IMR-90 (cell line): ENCODE results near the gene SPRED2. TPM values are rescaled to one million over a fixed set of nuclear protein-coding genes. Genes with fewer than 3 reads are reported as not detected.

Experiments
- ATAC-seq: fragments of 200-7000 bp; cut with Tn5 transposase; 2 replicates; pipeline ENCODE4 v1.9.1; 2020; ENCODE audit warnings: low read depth, mild to moderate bottlenecking, moderate library complexity
- BruUV-seq: library from RNA; stranded (reverse); fragments of 400-500 nt; replicated peaks from 2 replicates; lab custom pipeline; 2021; lab: Mats Ljungman, UMichigan
- CTCF ChIA-PET: fragments of 300-600 bp; formaldehyde crosslinking; extraction: SDS; loops from one replicate; lab custom pipeline; 2021; ENCODE audit warnings: antibody characterized with exemption; lab: Yijun Ruan, JAX
- POLR2A ChIA-PET: fragments of 300-600 bp; sonication (Branson Sonifier 250); formaldehyde crosslinking; loops from one replicate; lab custom pipeline; 2022; ENCODE audit warnings: antibody characterized with exemption; ENCODE audit not compliant: unreplicated experiment; lab: Charles Lee
- DNase-seq: peaks from one replicate; pipeline ENCODE4 v3.0.0; 2013
- H2AFZ ChIP-seq: replicated peaks from 2 replicates; pipeline ENCODE3; 2013; ENCODE audit warnings: low read length, mild to moderate bottlenecking; ENCODE audit not compliant: poor library complexity
- H2AK5ac ChIP-seq: 2 replicates; pipeline ENCODE4 v1.6.1; 2013; ENCODE audit warnings: low read depth, low read length, inconsistent platforms
- H2AK9ac ChIP-seq: replicated peaks from 2 replicates; pipeline ENCODE3; 2013; ENCODE audit warnings: mild to moderate bottlenecking, low read depth, low read length, moderate library complexity; ENCODE audit not compliant: poor library complexity
- H2BK120ac ChIP-seq: 2 replicates; pipeline ENCODE4 v1.6.1; 2013; ENCODE audit warnings: low read depth, low read length, inconsistent platforms
- H2BK15ac ChIP-seq: 3 replicates; pipeline ENCODE4 v1.6.1; 2013; ENCODE audit warnings: low read depth, low read length, inconsistent platforms
- H2BK20ac ChIP-seq: 2 replicates; pipeline ENCODE4 v1.6.1; 2013; ENCODE audit warnings: low read depth, mild to moderate bottlenecking, inconsistent platforms, low read length, moderate library complexity
- H2BK5ac ChIP-seq: 2 replicates; pipeline ENCODE4 v1.6.1; 2013; ENCODE audit warnings: mild to moderate bottlenecking, low read depth, low read length, inconsistent platforms; ENCODE audit not compliant: poor library complexity, severe bottlenecking
- H3K14ac ChIP-seq: replicated peaks from 2 replicates; pipeline ENCODE4 v1.6.1; 2013; ENCODE audit warnings: low read depth, low read length, inconsistent platforms
- H3K18ac ChIP-seq: 2 replicates; pipeline ENCODE4 v1.6.1; 2013; ENCODE audit warnings: low read depth, low read length, control low read depth
- H3K23ac ChIP-seq: 2 replicates; pipeline ENCODE4 v1.6.1; 2013; ENCODE audit warnings: low read depth, low read length, inconsistent platforms
- H3K27ac ChIP-seq: 2 replicates; pipeline ENCODE4 v1.5.1; 2013; ENCODE audit warnings: mild to moderate bottlenecking, control low read depth, low read length; ENCODE audit not compliant: insufficient read depth
- H3K27me3 ChIP-seq: 2 replicates; pipeline ENCODE4 v1.6.1; 2013; ENCODE audit warnings: low read length; ENCODE audit not compliant: control insufficient read depth, insufficient read depth
- H3K36me3 ChIP-seq: 2 replicates; pipeline ENCODE4 v1.6.1; 2013; ENCODE audit warnings: low read length, mixed read lengths; ENCODE audit not compliant: control insufficient read depth, insufficient read depth
- H3K4ac ChIP-seq: 2 replicates; pipeline ENCODE4 v1.6.1; 2013; ENCODE audit warnings: low read depth, low read length, inconsistent platforms
- H3K4me1 ChIP-seq: 2 replicates; pipeline ENCODE4 v1.6.1; 2013; ENCODE audit warnings: low read length, mixed read lengths; ENCODE audit not compliant: control insufficient read depth, insufficient read depth
- H3K4me2 ChIP-seq: 2 replicates; pipeline ENCODE4 v1.6.1; 2013; ENCODE audit warnings: low read depth, mild to moderate bottlenecking, control low read depth, low read length, moderate library complexity
- H3K4me3 ChIP-seq: 2 replicates; pipeline ENCODE4 v1.5.1; 2013; ENCODE audit warnings: low read depth, mild to moderate bottlenecking, control low read depth, low read length, moderate library complexity; ENCODE audit not compliant: insufficient read depth
- H3K56ac ChIP-seq: 2 replicates; pipeline ENCODE4 v1.6.1; 2013; ENCODE audit warnings: low read length, inconsistent platforms; ENCODE audit not compliant: insufficient read depth; ENCODE audit errors: extremely low read depth
- H3K79me1 ChIP-seq, 2 experiments: 2 replicates each; pipeline ENCODE4 v1.6.1; 2013; ENCODE audit warnings: low read length in 2 of 2, inconsistent platforms in 1 of 2, low read depth in 1 of 2
- H3K9ac ChIP-seq: 2 replicates; pipeline ENCODE4 v1.6.1; 2013; ENCODE audit warnings: low read depth, low read length, control low read depth
- H3K9me1 ChIP-seq: 2 replicates; pipeline ENCODE4 v1.6.1; 2013; ENCODE audit warnings: low read length, inconsistent platforms; ENCODE audit not compliant: insufficient read depth
- H3K9me3 ChIP-seq: 2 replicates; pipeline ENCODE4 v1.6.1; 2013; ENCODE audit warnings: low read length; ENCODE audit not compliant: control insufficient read depth, insufficient read depth
- H4K20me1 ChIP-seq: 2 replicates; pipeline ENCODE4 v1.6.1; 2013; ENCODE audit warnings: low read length, inconsistent platforms; ENCODE audit not compliant: insufficient read depth
- H4K5ac ChIP-seq: 2 replicates; pipeline ENCODE4 v1.6.1; 2013; ENCODE audit warnings: mild to moderate bottlenecking, low read depth, low read length, control low read depth
- H4K8ac ChIP-seq, 2 experiments: 2 replicates each; pipeline ENCODE4 v1.6.1; 2013; ENCODE audit warnings: low read depth in 2 of 2, low read length in 2 of 2, control low read depth in 1 of 2, inconsistent platforms in 1 of 2
- H4K91ac ChIP-seq: 2 replicates; pipeline ENCODE4 v1.6.1; 2013; ENCODE audit warnings: low read depth, low read length, inconsistent platforms; ENCODE audit not compliant: insufficient read depth
- BHLHE40 ChIP-seq: fragments of 150-350 bp; IDR thresholded peaks from 2 replicates; pipeline ENCODE4 v1.6.1; 2016; ENCODE audit warnings: mild to moderate bottlenecking, low read depth, low read length
- CEBPB ChIP-seq: IDR thresholded peaks from 2 replicates; pipeline ENCODE4 v1.6.1; 2012; ENCODE audit warnings: low read depth, low read length, improper control_type of control experiment
- CHD1 ChIP-seq: IDR thresholded peaks from 2 replicates; pipeline ENCODE4 v1.6.1; 2012; ENCODE audit warnings: low read depth, low read length, improper control_type of control experiment
- CTCF ChIP-seq: conservative IDR thresholded peaks from 2 replicates; pipeline ENCODE4 v1.5.1; 2012; ENCODE audit warnings: mild to moderate bottlenecking, low read depth, low read length, improper control_type of control experiment
- FOS ChIP-seq: fragments of 150-350 bp; IDR thresholded peaks from 2 replicates; pipeline ENCODE4 v1.6.1; 2016; ENCODE audit warnings: low read depth, low read length
- MAFK ChIP-seq: IDR thresholded peaks from 2 replicates; pipeline ENCODE4 v1.6.1; 2012; ENCODE audit warnings: low read depth, low read length, improper control_type of control experiment
- MXI1 ChIP-seq: IDR thresholded peaks from 2 replicates; pipeline ENCODE4 v1.6.1; 2012; ENCODE audit warnings: low read depth, mild to moderate bottlenecking, low read length, moderate library complexity, borderline replicate concordance
- NFE2L2 ChIP-seq: fragments of 150-350 bp; IDR thresholded peaks from 2 replicates; pipeline ENCODE4 v1.6.1; 2016; ENCODE audit warnings: low read depth, mild to moderate bottlenecking, low read length
- POLR2A ChIP-seq: IDR thresholded peaks from 2 replicates; pipeline ENCODE4 v1.6.1; 2012; ENCODE audit warnings: mild to moderate bottlenecking, low read depth, low read length
- RAD21 ChIP-seq: IDR thresholded peaks from 2 replicates; pipeline ENCODE4 v1.6.1; 2012; ENCODE audit warnings: low read length, improper control_type of control experiment
- SMC3 ChIP-seq: fragments of 150-350 bp; IDR thresholded peaks from 2 replicates; pipeline ENCODE4 v1.6.1; 2016; ENCODE audit warnings: low read depth, mild to moderate bottlenecking, antibody characterized with exemption, low read length, moderate library complexity
- WGBS, 2 experiments: methylation state at CpG; one replicate each; pipeline versions ENCODE4 v1.1.5 to v1.1.7; 2013; ENCODE audit warnings: missing lambda C conversion rate in 2 of 2; ENCODE audit not compliant: insufficient read length in 1 of 2; ENCODE audit errors: extremely low coverage in 2 of 2; 5-methylcytosine and 5-hydroxymethylcytosine counted together
- dilution Hi-C: fragments of 300-500 bp; cut with HindIII; formaldehyde crosslinking; loops from one replicate; pipeline ENCODE4 v1.14.3; 2018; ENCODE audit warnings: low sequenced_read_pairs; ENCODE audit not compliant: unreplicated experiment
- in situ Hi-C: fragments of 300-500 bp; cut with MboI; formaldehyde crosslinking; loops from 3 replicates; pipeline ENCODE4 v1.14.3; 2019; ENCODE audit warnings: low sequenced_read_pairs, inconsistent platforms, mixed read lengths
- intact Hi-C: fragments of 100-400 bp; cut with micrococcal nuclease; formaldehyde crosslinking; loops from 2 replicates; pipeline ENCODE4 v1.10.0; 2022
- polyA plus RNA-seq, 3 experiments: library from polyadenylated mRNA; depleted of rRNA; stranded (reverse); fragments of >200 nt; gene quantifications; 2 replicates each; pipeline ENCODE4 v1.2.3, GENCODE V29; 2012; ENCODE audit warnings: low replicate concordance in 1 of 3
- total RNA-seq: library from RNA; depleted of rRNA; stranded (reverse); fragments of >200 nt; gene quantifications from 2 replicates; pipeline ENCODE4 v1.2.3, GENCODE V29; 2012
- TF ChIP-seq, protein P1 (sequence below): fragments of 150-350 bp; IDR thresholded peaks from 2 replicates; pipeline ENCODE4 v1.6.1; 2016; ENCODE audit warnings: low read depth, mild to moderate bottlenecking, low read length, moderate library complexity, borderline replicate concordance

The SPRED2 gene
- total and polyA plus RNA-seq, 2 of the 4 experiments (the other 2 are of a cell fraction): 4.8 to 18.7 TPM

DNA sequence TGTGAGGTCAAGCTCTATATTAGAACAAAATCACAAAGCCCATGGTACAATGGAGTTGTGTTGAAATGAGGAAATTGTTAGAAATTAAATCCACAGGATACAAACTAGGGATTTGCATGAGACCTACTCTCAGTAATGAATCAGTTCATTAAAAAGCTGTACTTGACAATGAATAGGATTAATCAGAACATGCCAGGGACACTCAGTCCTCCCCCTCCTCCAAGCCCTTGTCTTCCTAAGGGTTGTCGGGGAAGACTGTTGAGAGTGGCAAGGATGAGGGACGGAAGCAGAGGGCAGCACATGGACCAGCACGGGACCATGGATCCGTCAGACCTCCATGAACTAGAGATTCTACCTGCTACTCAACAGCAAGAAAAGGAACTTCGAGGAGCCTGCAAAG is 39.8 kb downstream of the SPRED2 start:
- no peak overlapping the region for H3K4ac ChIP-seq
- no peak overlapping the region for H4K5ac ChIP-seq
- H2BK15ac ChIP-seq: no peak overlapping the region
- no CpG with 5 or more reads among the region's 5 CpGs for WGBS, 2 experiments
- H2BK5ac ChIP-seq: no peak overlapping the region
- no peak overlapping the region for H4K8ac ChIP-seq
- no peak overlapping the region for H4K91ac ChIP-seq
- H3K9me3 ChIP-seq: no peaks in the 10 kb centered on the region
- H2BK20ac ChIP-seq: no peak overlapping the region
- H3K23ac ChIP-seq: no peak overlapping the region
- H3K14ac ChIP-seq: no peak overlapping the region
- H3K27ac ChIP-seq: no peak overlapping the region
- H3K9me1 ChIP-seq: peaks cover 26% of the 10 kb centered on the region; the same call in 1 of the 2 replicates
- no peak overlapping the region for H3K4me3 ChIP-seq
- H3K4me1 ChIP-seq: peaks cover 13% of the 10 kb centered on the region
- in situ Hi-C loops (no loop called here), dilution Hi-C loops (no loop called here), intact Hi-C loops (no loop called here)
- H2AFZ ChIP-seq: no peak overlapping the region
- peaks cover 56 to 86% of the 10 kb centered on the region in 2 experiments for H3K79me1 ChIP-seq
- no peak overlapping the region for H2BK120ac ChIP-seq
- no peak overlapping the region for H3K56ac ChIP-seq
- H3K4me2 ChIP-seq: no peak overlapping the region
- H4K20me1 ChIP-seq: peaks cover 76% of the 10 kb centered on the region
- H3K9ac ChIP-seq: no peak overlapping the region
- no peak for ATAC-seq
- H2AK5ac ChIP-seq: peak overlapping the region; percentile 73; the same call in 1 of the 2 replicates
- no peak for TF ChIP-seq MAFK
- no peak for TF ChIP-seq SMC3
- TF ChIP-seq FOS: no peak
- no peak for TF ChIP-seq CEBPB
- no peak for TF ChIP-seq POLR2A
- TF ChIP-seq MXI1: no peak
- TF ChIP-seq RAD21: no peak
- TF ChIP-seq, protein P1, sequence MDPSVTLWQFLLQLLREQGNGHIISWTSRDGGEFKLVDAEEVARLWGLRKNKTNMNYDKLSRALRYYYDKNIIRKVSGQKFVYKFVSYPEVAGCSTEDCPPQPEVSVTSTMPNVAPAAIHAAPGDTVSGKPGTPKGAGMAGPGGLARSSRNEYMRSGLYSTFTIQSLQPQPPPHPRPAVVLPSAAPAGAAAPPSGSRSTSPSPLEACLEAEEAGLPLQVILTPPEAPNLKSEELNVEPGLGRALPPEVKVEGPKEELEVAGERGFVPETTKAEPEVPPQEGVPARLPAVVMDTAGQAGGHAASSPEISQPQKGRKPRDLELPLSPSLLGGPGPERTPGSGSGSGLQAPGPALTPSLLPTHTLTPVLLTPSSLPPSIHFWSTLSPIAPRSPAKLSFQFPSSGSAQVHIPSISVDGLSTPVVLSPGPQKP: no peak
- TF ChIP-seq NFE2L2: no peak
- no peak for TF ChIP-seq CTCF
- no peak for TF ChIP-seq CHD1
- TF ChIP-seq BHLHE40: no peak
- BruUV-seq: no TSS peak
- no peak overlapping the region for H2AK9ac ChIP-seq
- H3K36me3 ChIP-seq: no peaks in the 10 kb centered on the region
- no peaks in the 10 kb centered on the region for H3K27me3 ChIP-seq
- ChIA-PET CTCF (no interaction called here), POLR2A (no interaction called here)
- DNase-seq: no peak
- H3K18ac ChIP-seq: no peak overlapping the region
